COLO668 (cell line): Measurements from ENCODE around the gene LRIG1.

Source experiments
- DNase-seq: peaks from one replicate; lab custom pipeline; 2025; ENCODE audit not compliant: unreplicated experiment; lab: John Stamatoyannopoulos, UW

Gene LRIG1

DNA sequence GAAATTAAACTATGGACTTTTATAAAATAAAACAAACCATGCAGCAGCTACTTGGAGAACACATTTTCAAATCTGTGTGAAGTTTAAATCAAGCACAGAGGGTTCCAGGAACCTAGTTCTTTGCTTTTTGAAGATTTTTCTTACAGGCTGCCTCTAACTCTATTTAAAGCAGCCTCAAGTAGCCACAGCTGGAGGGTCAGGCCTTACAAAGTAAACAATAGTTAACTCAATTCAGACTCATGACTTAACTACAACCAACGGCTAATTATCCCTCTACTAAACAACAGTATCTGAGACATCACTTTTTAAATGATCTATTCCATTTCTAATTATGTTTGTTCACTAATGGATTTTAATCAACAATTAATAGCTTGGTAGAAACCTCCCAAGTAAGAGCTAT lies 9.8 kb downstream of the LRIG1 start:
- DNase-seq, result no peak

DNA sequence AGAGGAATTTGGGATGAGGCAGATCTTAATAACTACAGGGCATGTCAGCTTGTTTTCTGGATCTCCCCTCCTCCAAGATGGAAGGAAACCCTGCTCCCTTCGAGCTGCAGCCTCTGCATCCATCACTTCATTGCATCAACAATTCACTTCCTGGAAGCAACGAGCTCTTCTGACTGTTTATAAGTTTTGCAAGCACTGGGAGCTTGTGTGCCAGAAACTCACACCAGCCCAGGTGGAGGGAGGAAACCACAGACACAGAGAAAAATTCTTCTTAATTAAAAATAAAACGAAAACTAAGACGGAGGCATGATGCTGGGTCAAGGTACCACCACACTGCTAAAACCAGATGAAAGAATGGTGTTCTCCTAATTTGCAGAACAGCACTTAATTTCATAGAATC lies 10.6 kb downstream of the LRIG1 start:
- DNase-seq, result no peak

DNA sequence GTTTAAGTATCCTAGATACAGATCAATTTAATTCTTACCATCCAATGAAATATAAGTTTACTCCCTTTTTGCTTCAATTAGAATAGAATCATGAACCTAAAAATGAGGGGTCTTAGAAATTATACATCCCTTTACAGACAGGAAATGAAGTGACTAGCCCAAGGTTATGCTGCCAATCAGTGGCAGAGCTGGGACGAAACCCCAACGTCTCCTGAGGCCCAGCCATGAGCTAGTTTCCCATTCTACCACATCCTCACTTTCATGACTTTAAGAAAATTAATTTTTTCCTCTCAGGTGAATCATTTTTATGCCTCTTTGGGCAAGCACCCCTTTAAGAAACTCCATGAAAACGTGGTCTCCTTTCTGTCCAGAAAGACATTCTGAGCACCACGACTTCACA lies 11.2 kb downstream of the LRIG1 start:
- no peak for DNase-seq

DNA sequence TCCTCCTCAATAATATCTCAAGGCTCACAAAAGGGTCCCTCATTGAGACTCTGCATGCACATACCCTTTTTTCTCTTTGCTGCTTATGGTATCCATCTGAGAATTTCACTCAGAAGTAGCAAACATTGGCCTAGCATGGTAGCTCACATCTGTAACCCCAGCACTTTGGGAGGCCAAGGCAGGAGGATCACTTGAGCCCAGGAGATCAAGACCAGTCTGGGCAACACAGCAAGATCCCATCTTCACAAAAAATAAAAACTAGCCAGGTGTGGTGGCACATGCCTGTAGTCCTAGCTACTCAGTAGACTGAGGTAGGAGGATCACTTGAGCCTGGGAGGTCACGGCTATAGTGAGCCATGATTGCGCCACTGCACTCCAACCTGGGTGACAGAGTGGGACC lies 11.7 kb downstream of the LRIG1 start:
- no peak for DNase-seq

DNA sequence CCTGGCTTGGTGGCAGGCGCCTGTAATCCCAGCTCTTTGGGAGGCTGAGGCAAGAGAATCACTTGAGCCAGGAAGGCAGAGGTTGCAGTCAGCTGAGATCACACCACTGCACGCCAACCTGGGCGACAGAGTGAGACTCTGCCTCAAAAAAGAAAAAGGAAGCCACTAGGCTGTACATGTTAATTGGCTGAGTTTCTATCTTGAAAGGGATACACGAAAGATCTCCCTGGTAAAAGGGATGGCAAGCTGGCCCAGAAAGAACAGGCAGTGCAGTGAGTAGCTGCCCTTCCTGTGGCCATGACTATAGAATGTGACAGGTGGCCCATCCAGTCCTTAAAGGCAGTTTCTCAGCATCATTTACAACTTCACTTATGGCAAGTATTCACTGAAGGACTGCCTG lies 12.3 kb downstream of the LRIG1 start:
- DNase-seq, result no peak

DNA sequence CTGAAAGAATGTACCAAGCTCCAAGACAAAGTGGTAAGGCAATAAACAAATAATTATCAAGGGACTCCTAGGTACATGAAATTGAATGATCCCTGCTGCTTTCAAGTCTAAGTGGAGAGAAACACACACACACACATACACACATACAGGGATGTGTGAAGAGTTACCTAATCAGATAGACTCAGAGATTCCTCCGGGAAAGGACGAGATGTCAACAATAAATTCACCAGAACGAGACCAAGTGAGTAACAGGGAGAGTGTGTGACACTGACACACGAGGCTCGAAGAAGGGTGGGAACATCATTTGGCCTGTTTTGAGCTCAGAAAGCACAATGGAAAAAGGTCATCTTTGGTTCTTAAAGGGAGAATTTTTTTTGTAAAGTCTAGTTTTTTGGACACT lies 13.4 kb downstream of the LRIG1 start:
- no peak for DNase-seq

DNA sequence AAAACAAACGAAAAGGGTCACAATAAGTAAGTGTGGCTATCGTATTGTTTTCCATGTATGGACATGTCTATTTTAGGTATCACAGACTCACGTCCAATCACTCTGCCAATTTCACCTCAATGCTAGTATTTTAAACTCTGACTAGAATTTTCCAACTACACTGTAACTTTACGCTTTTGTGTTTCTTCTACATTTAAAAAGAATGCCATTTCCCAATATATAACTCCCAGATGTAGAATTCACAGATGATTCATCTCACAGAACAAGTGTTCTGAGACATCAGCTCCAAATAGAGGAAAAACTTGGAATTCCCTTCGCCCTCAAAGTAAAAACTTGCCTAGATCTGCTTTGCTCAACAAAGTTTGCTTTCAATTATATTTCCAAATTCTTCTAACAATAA lies 14.2 kb downstream of the LRIG1 start:
- no peak for DNase-seq

DNA sequence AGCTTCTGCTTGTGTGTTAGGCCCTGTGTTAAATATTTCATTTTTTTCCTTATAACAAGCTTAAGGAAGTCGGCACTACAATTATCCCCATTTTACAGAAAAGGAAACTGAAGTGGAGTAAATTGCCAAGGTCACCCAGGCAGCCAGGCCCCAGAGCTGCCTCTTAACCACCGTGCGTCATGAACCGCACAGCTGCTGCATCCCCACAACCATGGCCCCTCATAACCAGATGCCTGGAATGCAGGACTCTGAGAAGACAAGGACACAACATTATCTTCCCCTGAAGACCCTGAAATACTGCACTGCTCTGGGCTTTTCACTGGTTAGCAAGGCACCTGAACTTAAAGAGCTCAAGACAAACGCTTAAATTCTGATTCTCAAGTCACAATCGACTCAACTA lies 14.6 kb downstream of the LRIG1 start:
- DNase-seq, result no peak

DNA sequence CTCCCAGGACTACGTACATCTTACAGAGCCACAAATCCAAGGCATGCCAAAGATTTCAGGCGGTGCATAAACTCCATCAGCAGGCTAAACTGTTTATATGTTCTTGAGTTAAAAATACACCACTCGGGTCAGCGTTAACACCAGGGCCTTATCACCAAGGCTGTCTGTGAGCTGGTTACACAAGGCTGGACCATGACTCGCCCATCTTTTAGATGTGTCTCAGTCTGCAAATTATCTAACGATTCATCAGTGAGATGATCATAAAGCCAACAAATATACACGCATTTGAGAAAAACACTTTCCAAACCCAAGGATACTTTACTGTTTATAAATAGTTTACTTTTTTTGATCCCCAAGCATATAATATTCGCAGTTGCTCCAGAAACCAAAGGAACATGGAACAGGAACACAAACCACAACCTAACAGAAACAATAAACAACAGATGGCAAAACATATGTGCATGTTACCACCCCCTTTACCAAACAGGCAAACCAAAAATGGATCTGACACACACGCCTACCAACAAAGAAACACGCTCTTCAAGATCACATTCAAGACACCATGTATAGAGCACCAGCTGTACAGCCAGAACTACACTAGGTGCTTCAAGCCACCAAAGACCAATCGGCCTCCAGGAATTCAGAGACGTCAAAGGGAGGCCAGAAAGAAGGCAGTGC lies 15.4 kb downstream of the LRIG1 start:
- no peak for DNase-seq

DNA sequence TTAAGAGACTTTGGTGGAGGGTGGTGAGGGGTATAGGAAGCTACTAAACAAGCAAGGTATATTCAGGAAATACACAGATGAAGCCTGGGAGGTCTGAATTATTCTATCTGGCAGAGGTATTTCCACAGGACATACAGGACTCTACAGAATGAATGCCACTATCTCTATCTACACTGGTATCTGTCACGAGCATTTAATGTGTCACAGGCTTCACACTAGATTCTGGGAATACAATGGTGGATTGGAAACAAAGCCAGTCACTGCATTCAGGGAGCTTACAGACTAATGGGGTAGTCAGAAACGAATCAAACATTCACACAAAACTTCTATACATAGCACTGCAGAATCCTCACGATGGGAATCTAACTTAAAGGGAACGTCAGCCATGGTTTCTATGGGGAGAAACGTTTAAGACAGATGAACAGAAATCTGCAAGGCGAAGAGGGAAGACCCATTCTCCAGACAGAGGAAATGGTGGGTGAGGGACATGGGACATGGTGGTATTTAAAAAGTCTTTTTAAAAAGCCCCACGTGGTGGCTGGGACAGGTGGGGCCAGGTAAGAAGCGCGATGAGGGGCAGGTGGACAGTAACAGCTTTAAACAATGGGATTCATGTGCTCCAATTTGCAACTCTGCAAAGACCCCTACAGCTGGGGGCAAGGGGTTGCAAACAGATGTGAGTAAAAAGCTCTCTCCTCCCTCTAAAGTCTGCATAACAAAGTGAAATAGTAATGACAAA lies 16.5 kb downstream of the LRIG1 start:
- no peak for DNase-seq

DNA sequence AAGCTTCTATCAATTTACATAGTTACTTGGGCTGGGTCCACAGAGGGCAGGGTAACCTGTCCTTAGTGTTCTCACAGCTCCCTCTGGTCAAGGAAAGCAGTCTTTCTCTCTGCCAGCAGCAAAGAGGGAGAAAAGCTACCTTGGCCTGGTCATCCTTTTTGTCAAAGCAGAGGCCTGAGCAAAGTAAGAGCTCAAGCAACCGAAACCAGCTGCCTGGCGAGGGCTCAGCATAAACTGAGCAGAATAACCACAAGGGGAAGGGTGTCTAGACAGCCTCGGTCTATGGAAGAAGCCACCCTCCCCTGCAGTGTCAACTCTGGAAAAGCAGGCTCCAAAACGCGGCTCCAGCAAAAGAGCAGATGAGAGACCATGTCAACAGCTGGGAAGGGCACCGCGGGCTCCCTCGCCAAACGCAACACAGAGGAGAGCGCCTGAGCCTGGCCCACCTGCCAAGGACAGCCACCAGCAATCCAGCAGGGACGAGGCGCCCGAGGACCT lies 17.4 kb downstream of the LRIG1 start:
- DNase-seq, result peak; percentile 9

DNA sequence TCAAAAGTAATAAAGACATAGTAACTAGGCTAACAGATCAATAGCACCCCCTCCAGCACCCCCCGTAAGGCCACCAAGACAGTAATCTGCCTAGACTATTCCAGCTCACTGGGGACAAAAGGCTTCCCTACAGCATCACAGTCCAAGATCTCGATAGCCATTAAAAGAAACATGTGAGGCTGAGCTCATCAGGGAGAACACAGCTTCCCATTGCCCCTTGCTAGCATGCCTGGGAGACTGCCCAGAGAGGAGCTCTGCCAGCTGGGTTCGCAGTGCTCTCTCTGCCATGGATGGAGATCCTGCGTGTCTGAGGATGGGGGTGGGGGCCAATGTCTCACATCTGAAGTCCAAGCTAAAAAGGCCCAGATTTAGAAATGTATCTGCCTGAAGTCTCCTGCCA lies 17.8 kb downstream of the LRIG1 start:
- DNase-seq, result no peak

DNA sequence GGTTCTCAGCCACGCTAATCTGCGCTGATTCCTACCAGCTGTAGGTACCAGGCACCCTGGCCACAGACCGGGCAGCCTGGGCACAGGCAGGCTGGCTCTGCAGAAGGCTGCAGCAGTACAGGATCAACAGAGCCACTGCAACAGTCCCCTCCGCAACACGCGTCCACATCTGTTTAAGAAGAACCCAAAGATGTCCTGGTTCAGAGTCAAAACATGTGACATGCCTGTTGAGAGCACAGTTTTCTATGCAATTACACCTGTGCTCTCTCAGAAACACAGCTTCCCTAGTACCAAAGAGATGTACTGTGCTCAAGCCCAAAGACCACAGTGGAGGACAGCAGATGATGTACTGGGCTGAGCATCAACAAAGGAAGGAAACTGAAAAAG lies 18.8 kb downstream of the LRIG1 start:
- DNase-seq, result no peak

DNA sequence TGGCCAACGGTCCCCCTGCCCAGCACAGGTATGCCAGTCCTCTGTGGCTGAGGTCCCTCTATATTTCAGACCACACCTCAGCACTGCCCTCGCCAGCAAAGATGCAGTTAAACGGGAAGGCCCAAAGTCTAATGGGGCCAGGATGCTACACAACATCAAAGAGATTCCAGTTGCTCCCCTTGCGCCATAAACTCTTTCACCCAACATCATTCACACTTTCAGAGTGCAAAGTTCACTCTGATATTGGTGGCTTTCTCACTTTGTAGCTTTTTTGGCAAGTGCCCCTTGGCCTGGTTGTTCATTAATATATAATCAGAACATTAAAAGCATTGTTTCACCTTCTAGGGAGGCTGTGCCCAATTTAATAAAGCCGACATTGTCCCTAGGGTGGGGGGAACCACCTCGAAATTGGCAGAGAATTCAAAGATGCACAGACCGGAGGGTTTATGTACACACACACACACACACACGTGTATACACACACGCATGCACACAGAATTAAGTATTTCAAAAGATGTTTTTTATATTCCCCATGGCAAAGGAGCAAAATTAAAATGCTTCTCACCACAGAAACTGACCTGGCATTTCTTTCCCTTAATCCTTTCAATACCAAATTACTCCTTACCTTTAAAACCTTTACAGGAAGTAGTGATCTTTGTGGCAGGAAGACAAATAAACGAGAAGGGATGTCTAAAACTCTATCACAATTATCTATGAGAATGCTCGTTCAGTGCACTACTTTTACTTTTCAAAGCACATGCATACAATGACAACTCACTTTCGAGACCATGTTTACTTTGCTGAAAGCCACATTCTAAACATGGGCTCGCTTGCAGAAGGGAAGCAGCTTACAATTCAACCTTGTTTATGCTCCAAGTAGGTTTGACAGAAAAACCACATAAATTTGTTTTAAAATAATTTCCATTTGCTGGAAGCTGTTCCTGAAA lies 19.5 kb downstream of the LRIG1 start:
- DNase-seq, result no peak

DNA sequence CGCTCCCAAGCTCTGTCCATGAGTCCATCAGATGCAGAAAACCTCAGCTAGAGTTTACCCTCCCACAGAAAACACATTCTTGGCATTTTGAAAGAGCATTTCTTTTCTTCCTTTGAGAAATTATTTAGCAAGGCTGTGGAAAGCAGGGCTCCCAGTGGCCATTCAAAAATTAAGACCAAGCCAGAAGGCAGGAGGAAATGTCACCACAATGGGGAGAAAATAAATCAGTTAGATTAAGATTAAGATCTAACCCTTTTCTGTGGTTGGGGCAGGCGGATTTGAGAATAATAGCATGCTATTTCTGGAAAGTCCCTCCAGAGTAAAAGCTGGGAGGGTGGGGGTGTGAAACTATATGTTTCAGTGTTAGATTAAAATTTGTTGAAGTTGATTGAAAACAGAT lies 20.2 kb downstream of the LRIG1 start:
- no peak for DNase-seq

DNA sequence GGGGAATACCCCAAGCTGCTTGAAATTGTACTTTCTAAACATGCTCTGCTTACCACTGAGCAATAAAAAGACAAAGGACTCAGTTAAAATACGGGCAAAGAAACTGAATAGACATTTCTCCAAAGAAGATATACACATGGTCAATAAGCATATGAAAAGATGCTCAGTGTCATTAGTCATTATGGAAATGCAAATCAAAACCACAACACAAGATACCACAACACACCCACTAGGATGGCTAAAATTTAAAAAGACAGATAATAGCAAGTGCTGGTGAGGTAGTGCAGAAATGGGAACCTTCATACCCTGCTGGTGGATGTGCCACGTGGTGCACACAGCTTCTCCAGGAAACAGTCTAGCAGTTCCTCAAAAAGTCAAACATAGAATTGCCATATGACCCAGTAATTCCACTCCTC lies 21.3 kb downstream of the LRIG1 start:
- DNase-seq, result no peak

DNA sequence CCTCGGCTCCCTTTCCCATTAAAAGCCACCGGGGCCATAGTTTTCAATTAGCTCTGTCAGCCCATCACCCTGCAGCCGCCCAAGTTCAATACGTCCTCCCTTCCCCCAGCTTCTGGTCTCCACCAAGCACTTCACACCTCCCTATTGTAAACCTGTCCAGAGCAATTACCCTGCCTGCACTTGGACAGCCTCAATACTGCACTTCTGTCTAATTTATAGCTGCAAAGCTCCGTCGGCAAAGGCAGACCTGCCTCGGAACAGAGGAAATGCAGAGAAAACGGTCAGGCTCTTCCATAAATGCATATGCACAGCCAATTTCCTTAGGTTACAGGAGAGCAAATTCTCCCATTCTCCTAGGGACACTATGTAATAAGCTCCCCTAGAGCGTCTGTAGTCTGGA lies 21.9 kb downstream of the LRIG1 start:
- DNase-seq, result peak; percentile 25

DNA sequence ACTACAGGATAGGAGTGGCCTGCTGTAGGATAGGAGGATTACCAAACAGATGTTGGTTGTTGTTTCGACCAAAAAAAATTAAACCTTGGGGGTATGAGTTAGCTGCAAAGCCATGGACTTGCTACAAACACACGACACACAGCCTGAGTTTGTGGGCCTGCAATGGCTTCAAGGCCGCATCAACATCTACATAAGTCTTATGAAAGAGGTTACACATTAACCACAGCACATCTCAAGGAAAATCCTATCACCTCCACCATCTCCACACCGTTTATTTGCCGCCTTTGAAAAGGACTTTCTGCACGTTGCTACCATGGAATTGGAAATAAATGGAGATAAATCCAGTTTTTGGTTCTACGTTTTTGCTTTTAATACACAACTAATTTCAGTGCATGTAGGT lies 23.0 kb downstream of the LRIG1 start:
- DNase-seq, result no peak

DNA sequence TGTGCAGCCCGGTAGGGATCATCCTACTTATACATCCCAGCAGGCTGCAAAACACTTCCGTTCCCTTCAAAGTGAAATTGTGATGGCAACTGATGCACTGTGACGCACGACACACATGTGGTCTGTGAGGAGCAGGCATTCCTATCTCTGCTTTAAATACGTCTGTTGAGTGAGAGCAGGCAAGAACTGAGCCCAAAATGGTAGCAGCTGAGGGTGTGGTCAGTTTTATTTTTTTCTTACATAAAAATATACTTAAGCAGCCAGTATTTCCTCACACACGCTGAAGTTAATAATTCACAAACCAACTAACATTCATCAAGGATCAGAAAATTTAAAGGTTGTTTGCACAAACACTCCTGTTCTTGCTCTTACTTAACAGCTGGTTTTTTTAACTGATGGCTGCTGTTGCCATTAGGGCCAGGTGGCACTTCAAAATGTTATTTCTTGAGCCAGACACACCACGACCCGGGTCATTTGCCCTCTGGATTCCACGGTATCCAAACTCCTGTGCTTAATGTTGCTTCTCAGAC lies 23.9 kb downstream of the LRIG1 start:
- peak; percentile 50 for DNase-seq

DNA sequence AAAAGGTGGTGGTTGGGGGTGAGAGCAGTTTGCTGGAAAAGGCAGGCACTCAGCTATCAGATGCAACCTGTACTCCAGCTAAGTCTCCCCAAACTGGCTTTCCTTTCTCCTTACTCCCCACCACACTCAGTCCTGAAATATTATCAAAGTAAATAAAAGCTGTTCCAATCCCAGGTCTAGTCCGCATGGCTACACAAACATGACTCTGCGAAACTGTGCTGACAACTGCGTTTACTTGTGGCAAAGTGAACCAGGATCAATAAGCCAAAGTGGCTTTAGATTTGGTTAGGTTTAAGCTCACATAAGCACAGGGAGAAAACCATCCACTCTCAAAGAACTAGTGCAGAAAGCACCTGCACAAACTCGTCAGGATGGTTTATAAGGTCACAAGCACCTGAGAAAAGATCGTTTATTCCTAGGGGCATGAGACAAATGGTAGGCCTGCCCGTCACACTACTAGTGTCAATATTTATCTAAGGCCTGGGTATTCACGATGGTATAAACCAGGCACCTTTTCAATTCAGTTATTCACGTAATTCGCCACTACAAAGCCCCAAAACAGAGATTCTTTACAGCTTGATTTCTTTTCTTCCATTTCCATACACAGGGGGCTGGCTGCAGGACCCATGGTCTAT lies 25.3 kb downstream of the LRIG1 start:
- DNase-seq, result peak; percentile 59

DNA sequence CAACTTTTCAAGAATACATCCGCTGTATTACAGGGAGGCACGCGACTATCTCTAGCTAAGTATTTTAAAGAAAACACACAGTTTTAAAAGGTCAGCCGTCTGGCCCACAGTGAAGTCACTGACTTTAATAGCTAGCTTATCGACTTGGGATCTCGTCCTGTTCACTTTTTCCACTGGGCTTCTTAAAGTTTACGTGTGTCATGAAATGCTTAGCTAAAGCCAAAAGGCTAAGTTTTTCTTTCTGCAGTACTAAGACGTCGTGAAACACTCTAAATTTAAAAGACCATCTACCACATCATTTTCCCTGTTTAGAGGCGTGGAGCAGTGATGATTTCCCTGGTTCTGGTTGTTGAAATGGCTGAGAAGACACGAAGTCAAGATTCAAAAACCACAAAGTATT lies 27.1 kb downstream of the LRIG1 start:
- DNase-seq, result no peak
